ENCODE results near the gene DNLZ. TPM values are rescaled to one million over a fixed set of nuclear protein-coding genes. Genes with fewer than 3 reads are reported as not detected.

DNLZ gene
- total RNA-seq, 1 donor from 2014 or later = 0.72 TPM

- DNase-seq (ENCODE audit: low spot score) = no peak
Measured at GRCh38 chr9:136376457-136376856, 12.9 kb upstream of the DNLZ start.

GRCh38 chr9:136375096-136375495 lies 11.6 kb upstream of the DNLZ start:
- DNase-seq (ENCODE audit: low spot score) = no peak

GRCh38 chr9:136374183-136374575 lies 10.6 kb upstream of the DNLZ start:
- no peak for DNase-seq (ENCODE audit: low spot score)

GRCh38 chr9:136373300-136374182 lies 10.0 kb upstream of the DNLZ start, which contains the start of gene CARD9:
CARD9 (minus strand) TSS chr9:136373669; CDS start chr9:136372078, 1,591 bp downstream.
- peak; percentile 59 for DNase-seq (ENCODE audit: low spot score)

- peak; percentile 74 for DNase-seq (ENCODE audit: low spot score)
Measured at GRCh38 chr9:136372561-136373299, 9.2 kb upstream of the DNLZ start.

GRCh38 chr9:136372006-136372405 lies 8.5 kb upstream of the DNLZ start:
- DNase-seq (ENCODE audit: low spot score) = no peak

GRCh38 chr9:136371533-136371880 lies 8.0 kb upstream of the DNLZ start:
- DNase-seq (ENCODE audit: low spot score) = no peak

- no peak for DNase-seq (ENCODE audit: low spot score)
Measured at GRCh38 chr9:136370687-136371532, 7.4 kb upstream of the DNLZ start.

- DNase-seq (ENCODE audit: low spot score) = no peak
Measured at GRCh38 chr9:136370037-136370436, 6.5 kb upstream of the DNLZ start.

- no peak for DNase-seq (ENCODE audit: low spot score)
Measured at GRCh38 chr9:136368190-136368589, 4.6 kb upstream of the DNLZ start.

GRCh38 chr9:136367296-136368145 lies 4.0 kb upstream of the DNLZ start:
- DNase-seq (ENCODE audit: low spot score) = no peak

GRCh38 chr9:136366826-136367225 lies 3.3 kb upstream of the DNLZ start:
- no peak for DNase-seq (ENCODE audit: low spot score)

- no peak for DNase-seq (ENCODE audit: low spot score)
Measured at GRCh38 chr9:136365775-136366222, 2.3 kb upstream of the DNLZ start.

GRCh38 chr9:136364942-136365774 lies 1.6 kb upstream of the DNLZ start:
- no peak for DNase-seq (ENCODE audit: low spot score)

- DNase-seq (ENCODE audit: low spot score) = no peak
Measured at GRCh38 chr9:136363949-136364748, 605 bp upstream of the DNLZ start.

- no peak for DNase-seq (ENCODE audit: low spot score)
Measured at GRCh38 chr9:136362450-136362784, 1.1 kb downstream of the DNLZ start.

- peak; percentile 69 for DNase-seq (ENCODE audit: low spot score)
Measured at GRCh38 chr9:136361754-136362449, 1.6 kb downstream of the DNLZ start.

GRCh38 chr9:136361047-136361753 lies 2.3 kb downstream of the DNLZ start:
- DNase-seq (ENCODE audit: low spot score) = no peak

Measured in umbilical cord (tissue), 2 donors.